Pancreas (tissue), 10 donors: ENCODE measurements around the gene RNF212B. TPM values are rescaled to one million over a fixed set of nuclear protein-coding genes. Genes with fewer than 3 reads are reported as not detected.
A peak's percentile ranks its signal among the peaks of the same experiment; 100 is the strongest.

Experiments used
- ATAC-seq, 4 donors: fragments of 200-7000 bp; cut with Tn5 transposase; one replicate each; pipeline versions ENCODE4 v1.8.0 to v1.9.1; 2020; ENCODE audit warnings: mild to moderate bottlenecking in 4 of 4, moderate library complexity in 4 of 4
- DNase-seq, 6 donors: peaks; one replicate each; pipeline ENCODE4 v3.0.0-alpha.2; 2020
- FAIRE-seq: peaks from 2 replicates; lab custom pipeline; 2012; peaks lifted over from hg19 to GRCh38; lab: Jason Lieb, UNC
- H3K27ac ChIP-seq, 4 donors: fragments of 200-600 bp; sonication (generic); 1 replicate in 3 of 4; 2 replicates in 1 of 4; pipeline versions ENCODE4 v1.5.0 to v1.8.0; 2020
- H3K27me3 ChIP-seq, 4 donors: fragments of 200-600 bp; one replicate each; pipeline ENCODE4 v1.8.0; 2021
- H3K36me3 ChIP-seq, 3 donors: fragments of 200-600 bp; sonication (generic) in 1 of 3; one replicate each; pipeline versions ENCODE4 v1.5.0 to v1.8.0; 2020 to 2021
- H3K4me1 ChIP-seq, 3 donors: fragments of 200-600 bp; one replicate each; pipeline ENCODE4 v1.8.0; 2021
- H3K4me3 ChIP-seq, 4 donors: fragments of 200-600 bp; sonication (generic) in 2 of 4; one replicate each; pipeline versions ENCODE4 v1.5.0 to v1.8.0; 2020 to 2021
- H3K9me3 ChIP-seq, 4 donors: fragments of 200-600 bp; one replicate each; pipeline ENCODE4 v1.8.0; 2021
- WGBS, 2 donors: extraction: QIAGEN DNeasy Blood & Tissue Kit; methylation state at CpG; one replicate each; pipeline ENCODE4 v1.1.7; 2013; 5-methylcytosine and 5-hydroxymethylcytosine counted together
- intact Hi-C, 3 donors: fragments of 100-400 bp; cut with DNase I; formaldehyde crosslinking; loops; one replicate each; pipeline versions ENCODE4 v1.11.1 to v1.14.2; 2022
- polyA plus RNA-seq, 2 donors: library from polyadenylated mRNA; stranded (reverse); fragments of 200-250 nt; gene quantifications; one replicate each; pipeline ENCODE4 v1.2.3, GENCODE V29; 2013
- total RNA-seq, 6 donors: library from RNA; stranded (reverse); fragmentation: NEBNext Ultra II Directional in 4 of 6; extraction: Animal tissue kit (Norgen Biotek cat#: 25700) in 4 of 6; gene quantifications; one replicate each; pipeline versions ENCODE4 v1.2.1 to v1.2.4, GENCODE V29; 2021 to 2023
- TF ChIP-seq, protein P1 (sequence below), 4 donors: fragments of 200-600 bp; sonication (generic) in 3 of 4; IDR thresholded peaks; one replicate each; pipeline versions ENCODE4 v1.5.0 to v1.8.0; 2021; ENCODE audit warnings: antibody characterized with exemption in 4 of 4
- donor health status: healthy with polysubstance abuse.
- donor health status: DM: no; HTN: no; CAD: no; lungs with moderate emphysema.
- donor health status: DM: no; HTN: no; CAD: no.
- donor health status: control.
- donor health status: control.
- donor health status: Bipolar disorder and iron deficiency.
- donor health status: DM: yes; HTN: yes; CAD: no.
- donor health status: DM: no; HTN: no; CAD: no.
- donor health status: DM: no; HTN: no; CAD: no.
- donor health status: DM: yes; HTN: yes; CAD: no.

Gene RNF212B
- total and polyA plus RNA-seq, 8 donors, result 0.12 to 0.29 TPM; not detected in 6

DNA sequence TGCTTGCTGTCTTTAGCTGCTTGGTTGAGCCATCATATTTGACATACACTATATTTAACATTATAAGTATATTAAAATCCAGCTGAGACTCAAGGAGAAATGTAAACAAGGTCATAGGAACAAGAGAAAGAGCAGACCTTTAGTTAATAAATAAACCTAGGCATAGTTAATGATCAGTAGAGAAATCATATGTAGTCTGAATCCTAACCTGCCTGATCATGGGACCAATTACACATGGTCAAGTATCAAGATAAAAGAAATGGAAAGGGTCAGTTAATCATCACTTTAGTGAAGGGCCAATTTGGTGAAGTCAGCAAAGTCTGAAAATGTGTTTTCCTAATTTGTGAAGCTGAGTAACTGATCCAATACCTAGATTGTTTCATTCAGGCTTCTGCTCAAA, 7.5 kb downstream of the RNF212B start:
- Histone ChIP-seq H3K36me3 (no peaks in the 10 kb centered on the region), H3K4me1 (peaks cover 15 to 23% (median 17%) of the 10 kb centered on the region in 3 donors), H3K4me3 (no peak overlapping the region), H3K27ac (peak overlapping the region in 2 of 4 donors; percentile 54 to 59), H3K27me3 (no peaks in the 10 kb centered on the region), H3K9me3 (no peaks in the 10 kb centered on the region)
- TF ChIP-seq, protein P1, sequence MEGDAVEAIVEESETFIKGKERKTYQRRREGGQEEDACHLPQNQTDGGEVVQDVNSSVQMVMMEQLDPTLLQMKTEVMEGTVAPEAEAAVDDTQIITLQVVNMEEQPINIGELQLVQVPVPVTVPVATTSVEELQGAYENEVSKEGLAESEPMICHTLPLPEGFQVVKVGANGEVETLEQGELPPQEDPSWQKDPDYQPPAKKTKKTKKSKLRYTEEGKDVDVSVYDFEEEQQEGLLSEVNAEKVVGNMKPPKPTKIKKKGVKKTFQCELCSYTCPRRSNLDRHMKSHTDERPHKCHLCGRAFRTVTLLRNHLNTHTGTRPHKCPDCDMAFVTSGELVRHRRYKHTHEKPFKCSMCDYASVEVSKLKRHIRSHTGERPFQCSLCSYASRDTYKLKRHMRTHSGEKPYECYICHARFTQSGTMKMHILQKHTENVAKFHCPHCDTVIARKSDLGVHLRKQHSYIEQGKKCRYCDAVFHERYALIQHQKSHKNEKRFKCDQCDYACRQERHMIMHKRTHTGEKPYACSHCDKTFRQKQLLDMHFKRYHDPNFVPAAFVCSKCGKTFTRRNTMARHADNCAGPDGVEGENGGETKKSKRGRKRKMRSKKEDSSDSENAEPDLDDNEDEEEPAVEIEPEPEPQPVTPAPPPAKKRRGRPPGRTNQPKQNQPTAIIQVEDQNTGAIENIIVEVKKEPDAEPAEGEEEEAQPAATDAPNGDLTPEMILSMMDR (IDR thresholded peaks at IDR 0.05), result no peak
- intact Hi-C loops, result no loop called here
- FAIRE-seq (no peak), DNase-seq (no peak), ATAC-seq (peak; percentile 86 to 93 (median 88))

DNA sequence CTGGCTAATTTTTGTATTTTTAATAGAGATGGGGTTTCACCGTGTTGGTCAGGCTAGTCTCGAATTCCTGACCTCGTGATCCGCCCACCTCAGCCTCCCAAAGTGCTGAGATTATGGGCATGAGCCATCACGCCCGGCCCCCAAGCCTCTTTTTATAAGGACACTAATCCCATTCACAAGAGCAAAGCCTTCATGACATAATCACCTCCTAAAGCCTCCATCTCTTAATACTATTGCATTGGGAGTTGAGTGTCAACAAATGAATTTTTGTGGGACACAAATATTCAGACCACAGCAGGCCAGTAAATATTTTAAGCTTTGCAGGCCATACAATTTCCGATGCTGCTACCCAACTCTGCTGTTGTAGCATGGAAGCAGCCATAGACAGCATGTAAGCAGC, 10.9 kb downstream of the RNF212B start:
- ATAC-seq (no peak), DNase-seq (no peak), FAIRE-seq (no peak)
- H3K4me1 ChIP-seq, result peaks cover 15 to 24% (median 17%) of the 10 kb centered on the region in 3 donors
- H3K27me3 ChIP-seq, result no peaks in the 10 kb centered on the region
- no peaks in the 10 kb centered on the region for H3K9me3 ChIP-seq
- no peak overlapping the region for H3K27ac ChIP-seq
- H3K36me3 ChIP-seq, result no peaks in the 10 kb centered on the region
- H3K4me3 ChIP-seq, result no peak overlapping the region
- TF ChIP-seq, protein P1 (IDR thresholded peaks at IDR 0.05), result no peak
- WGBS, 2 donors, result 90 to 93% methylated on average over 7 of the region's 7 CpGs
- intact Hi-C loops, result no loop called here

DNA sequence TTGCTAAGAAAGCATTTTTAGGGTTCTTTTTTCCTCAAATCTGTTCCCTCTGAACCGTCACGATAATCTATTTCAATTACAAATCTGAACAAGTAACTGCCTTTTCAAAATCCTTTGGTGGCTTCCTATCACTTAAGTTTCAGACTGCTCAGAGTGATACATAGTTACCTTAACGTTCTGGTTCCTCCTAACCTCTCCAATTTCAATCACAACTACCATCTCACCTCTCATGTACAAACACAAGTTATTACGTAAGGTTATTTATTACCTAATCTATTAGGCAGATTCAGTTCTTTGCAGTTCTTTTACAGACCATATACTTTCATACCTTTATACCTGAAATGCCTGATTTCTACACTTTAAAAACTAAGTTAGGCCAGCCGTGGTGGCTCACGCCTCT, 12.1 kb downstream of the RNF212B start:
- Histone ChIP-seq H3K9me3 (no peaks in the 10 kb centered on the region), H3K36me3 (no peaks in the 10 kb centered on the region), H3K27ac (no peak overlapping the region), H3K4me1 (peaks cover 9 to 19% (median 13%) of the 10 kb centered on the region in 3 donors), H3K27me3 (no peaks in the 10 kb centered on the region), H3K4me3 (no peak overlapping the region)
- 61 to 67% methylated on average over 6 of the region's 6 CpGs for WGBS, 2 donors
- intact Hi-C loops, result no loop called here
- no peak for FAIRE-seq
- DNase-seq, result no peak
- TF ChIP-seq, protein P1 (IDR thresholded peaks at IDR 0.05), result no peak
- ATAC-seq, result no peak

DNA sequence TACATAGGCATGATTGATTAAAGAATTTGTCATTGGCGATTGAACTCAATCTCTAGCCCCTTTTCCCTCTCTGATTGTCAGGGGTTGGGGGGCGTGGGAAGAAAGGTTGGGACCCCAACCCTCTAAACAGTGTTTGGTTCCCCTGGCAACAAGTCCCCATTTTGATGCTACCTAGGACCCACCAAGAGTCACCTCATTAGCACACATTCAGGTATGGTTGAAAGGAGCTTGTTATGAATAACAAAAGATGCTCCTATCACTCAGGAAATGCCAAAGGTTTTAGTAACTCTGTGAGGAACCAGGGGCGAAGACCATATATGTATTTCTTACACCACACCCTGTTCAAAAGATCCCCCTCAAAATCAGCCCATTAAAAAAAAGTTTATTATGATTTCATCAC, 14.3 kb downstream of the RNF212B start:
- H3K27ac ChIP-seq, result no peak overlapping the region
- H3K27me3 ChIP-seq, result no peaks in the 10 kb centered on the region
- H3K36me3 ChIP-seq, result no peaks in the 10 kb centered on the region
- FAIRE-seq, result no peak
- 65 to 84% methylated on average over 3 of the region's 3 CpGs for WGBS, 2 donors
- DNase-seq, result no peak
- H3K4me1 ChIP-seq, result peaks cover 0 to 7% (median 0%) of the 10 kb centered on the region in 3 donors
- no peaks in the 10 kb centered on the region for H3K9me3 ChIP-seq
- no peak for ATAC-seq
- intact Hi-C loops, result no loop called here
- TF ChIP-seq, protein P1 (IDR thresholded peaks at IDR 0.05), result no peak
- H3K4me3 ChIP-seq, result no peak overlapping the region

DNA sequence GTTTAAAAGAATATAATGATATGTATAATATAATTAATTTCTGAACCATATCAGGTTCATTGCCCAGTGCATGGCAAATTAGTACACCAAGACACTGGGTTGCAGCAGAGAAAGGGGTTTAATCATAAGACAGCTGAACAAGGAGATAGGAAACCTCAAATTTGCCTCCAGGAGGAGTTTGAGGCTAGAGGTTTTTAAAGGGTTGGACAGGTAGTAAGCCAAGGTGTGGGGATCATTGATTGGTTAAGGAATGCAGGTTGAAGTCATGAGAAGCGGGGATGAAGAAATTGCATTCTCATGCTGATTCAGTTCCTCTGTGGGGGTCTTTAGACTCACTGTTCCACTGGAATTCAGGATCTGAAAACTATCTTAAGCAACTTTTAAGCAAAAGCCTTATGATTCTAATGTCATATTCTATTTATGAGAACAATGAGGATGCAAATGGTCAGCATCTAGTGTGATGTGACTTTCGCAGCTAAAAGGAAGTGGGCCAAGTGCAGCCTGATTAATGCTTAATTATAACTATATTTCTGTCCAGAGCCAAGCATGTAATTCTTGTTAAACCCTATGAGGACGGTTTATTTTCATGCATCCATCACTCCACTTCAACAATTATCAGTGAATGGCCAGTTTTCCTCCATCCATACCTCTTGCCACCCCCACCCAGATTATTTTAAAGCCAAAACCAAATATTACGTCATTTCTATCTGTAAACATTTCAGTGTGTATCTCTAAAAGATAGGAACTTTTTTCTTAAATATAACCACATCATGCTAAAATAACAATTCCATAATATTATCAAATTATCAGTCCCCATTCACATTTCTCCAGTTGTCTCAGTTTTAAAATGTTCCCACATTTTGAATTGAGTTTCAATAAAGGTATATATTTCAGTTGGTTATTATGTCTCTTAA, 14.9 kb downstream of the RNF212B start:
- no peak for FAIRE-seq
- H3K27ac ChIP-seq, result no peak overlapping the region
- intact Hi-C loops, result no loop called here
- no peaks in the 10 kb centered on the region for H3K36me3 ChIP-seq
- peaks cover 0 to 7% (median 0%) of the 10 kb centered on the region in 3 donors for H3K4me1 ChIP-seq
- TF ChIP-seq, protein P1 (IDR thresholded peaks at IDR 0.05), result no peak
- no peak overlapping the region for H3K4me3 ChIP-seq
- H3K27me3 ChIP-seq, result no peaks in the 10 kb centered on the region
- no peaks in the 10 kb centered on the region for H3K9me3 ChIP-seq
- no peak for DNase-seq
- WGBS, 2 donors, result 64 to 77% methylated on average over 4 of the region's 4 CpGs
- ATAC-seq, result no peak
